ENCODE results near the gene RIMS1. TPM values are rescaled to one million over a fixed set of nuclear protein-coding genes. Genes with fewer than 3 reads are reported as not detected.
A peak's percentile ranks its signal among the peaks of the same experiment; 100 is the strongest.

Gene RIMS1
- total RNA-seq, 4 donors from 2014 or later = 0.10 to 1.4 (median 1.1) TPM; not detected in 1

- in situ Hi-C loops (cut with MboI; ENCODE audit: low sequenced_read_pairs in 4 of 4) = no loop called here
- DNase-seq (no peak), ATAC-seq (no peak)
- H3K9me3 ChIP-seq = no peaks in the 10 kb centered on the region
- no peaks in the 10 kb centered on the region for H3K36me3 ChIP-seq
- intact Hi-C loops (cut with DNase I; ENCODE audit: low total_unique reads) = no loop called here
- H3K4me3 ChIP-seq = peak overlapping the region in 3 of 4 donors; percentile 42 to 54 (median 43)
- TF ChIP-seq, protein P1, sequence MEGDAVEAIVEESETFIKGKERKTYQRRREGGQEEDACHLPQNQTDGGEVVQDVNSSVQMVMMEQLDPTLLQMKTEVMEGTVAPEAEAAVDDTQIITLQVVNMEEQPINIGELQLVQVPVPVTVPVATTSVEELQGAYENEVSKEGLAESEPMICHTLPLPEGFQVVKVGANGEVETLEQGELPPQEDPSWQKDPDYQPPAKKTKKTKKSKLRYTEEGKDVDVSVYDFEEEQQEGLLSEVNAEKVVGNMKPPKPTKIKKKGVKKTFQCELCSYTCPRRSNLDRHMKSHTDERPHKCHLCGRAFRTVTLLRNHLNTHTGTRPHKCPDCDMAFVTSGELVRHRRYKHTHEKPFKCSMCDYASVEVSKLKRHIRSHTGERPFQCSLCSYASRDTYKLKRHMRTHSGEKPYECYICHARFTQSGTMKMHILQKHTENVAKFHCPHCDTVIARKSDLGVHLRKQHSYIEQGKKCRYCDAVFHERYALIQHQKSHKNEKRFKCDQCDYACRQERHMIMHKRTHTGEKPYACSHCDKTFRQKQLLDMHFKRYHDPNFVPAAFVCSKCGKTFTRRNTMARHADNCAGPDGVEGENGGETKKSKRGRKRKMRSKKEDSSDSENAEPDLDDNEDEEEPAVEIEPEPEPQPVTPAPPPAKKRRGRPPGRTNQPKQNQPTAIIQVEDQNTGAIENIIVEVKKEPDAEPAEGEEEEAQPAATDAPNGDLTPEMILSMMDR (IDR thresholded peaks at IDR 0.05 in 4 of 5, conservative IDR thresholded peaks at IDR 0.05 in 1 of 5) = no peak
- TF ChIP-seq POLR2A (IDR thresholded peaks at IDR 0.05) = no peak
- H3K27me3 ChIP-seq = peaks cover 9 to 32% (median 11%) of the 10 kb centered on the region in 3 donors
- H3K27ac ChIP-seq = no peak overlapping the region
- H3K4me1 ChIP-seq = no peaks in the 10 kb centered on the region
Observed at GRCh38 chr6:72182337-72183246, 296.2 kb downstream of the RIMS1 start.

- DNase-seq (no peak), ATAC-seq (no peak)
- TF ChIP-seq POLR2A (IDR thresholded peaks at IDR 0.05) = no peak
- TF ChIP-seq, protein P1 (IDR thresholded peaks at IDR 0.05 in 4 of 5, conservative IDR thresholded peaks at IDR 0.05 in 1 of 5) = no peak
- Histone ChIP-seq H3K4me1 (no peaks in the 10 kb centered on the region), H3K9me3 (no peaks in the 10 kb centered on the region), H3K4me3 (no peak overlapping the region), H3K27ac (no peak overlapping the region), H3K36me3 (no peaks in the 10 kb centered on the region), H3K27me3 (no peaks in the 10 kb centered on the region)
- intact Hi-C loops (cut with DNase I; ENCODE audit: low total_unique reads) (no loop called here), in situ Hi-C loops (cut with MboI; ENCODE audit: low sequenced_read_pairs in 4 of 4) (no loop called here)
Observed at GRCh38 chr6:72203983-72204382, 317.6 kb downstream of the RIMS1 start.

DNA sequence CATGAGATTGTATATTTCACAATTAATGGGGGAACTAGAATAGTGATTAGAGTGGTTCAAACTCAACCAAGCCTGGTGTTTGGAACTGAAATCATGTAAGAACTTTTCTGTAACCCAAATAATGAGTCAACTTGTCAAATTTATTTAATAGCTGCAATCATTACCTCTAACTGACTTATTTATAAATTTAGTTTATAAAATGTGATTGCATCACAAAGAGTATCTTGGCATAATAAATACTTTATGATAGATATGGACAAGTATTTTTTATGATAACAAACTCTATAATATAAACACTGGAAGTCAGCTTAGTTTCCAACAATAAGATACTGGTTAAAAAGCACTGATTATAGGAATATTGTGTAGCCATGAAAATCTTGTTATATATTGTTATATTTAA lies 319.1 kb downstream of the RIMS1 start:
- DNase-seq = no peak
- in situ Hi-C loops (cut with MboI; ENCODE audit: low sequenced_read_pairs in 4 of 4) = no loop called here

GRCh38 chr6:72206606-72207005 lies 320.3 kb downstream of the RIMS1 start:
- TF ChIP-seq, protein P1 (IDR thresholded peaks at IDR 0.05 in 4 of 5, conservative IDR thresholded peaks at IDR 0.05 in 1 of 5) = no peak
- TF ChIP-seq POLR2A (IDR thresholded peaks at IDR 0.05) = no peak
- no peak for DNase-seq
- Histone ChIP-seq H3K4me3 (no peak overlapping the region), H3K4me1 (no peaks in the 10 kb centered on the region), H3K27ac (no peak overlapping the region), H3K9me3 (no peaks in the 10 kb centered on the region), H3K27me3 (no peaks in the 10 kb centered on the region), H3K36me3 (no peaks in the 10 kb centered on the region)
- intact Hi-C loops (cut with DNase I; ENCODE audit: low total_unique reads) (no loop called here), in situ Hi-C loops (cut with MboI; ENCODE audit: low sequenced_read_pairs in 4 of 4) (no loop called here)
- no peak for ATAC-seq

More for the DNA sequence above, 319.1 kb downstream of the RIMS1 start:
- H3K27ac ChIP-seq = no peak overlapping the region
- no peaks in the 10 kb centered on the region for H3K9me3 ChIP-seq
- H3K4me1 ChIP-seq = no peaks in the 10 kb centered on the region
- no peaks in the 10 kb centered on the region for H3K36me3 ChIP-seq
- intact Hi-C loops (cut with DNase I; ENCODE audit: low total_unique reads) = no loop called here
- H3K27me3 ChIP-seq = no peaks in the 10 kb centered on the region
- ATAC-seq = no peak
- H3K4me3 ChIP-seq = no peak overlapping the region
- TF ChIP-seq, protein P1 (IDR thresholded peaks at IDR 0.05 in 4 of 5, conservative IDR thresholded peaks at IDR 0.05 in 1 of 5) = no peak
- TF ChIP-seq POLR2A (IDR thresholded peaks at IDR 0.05) = no peak

All from gastrocnemius medialis (tissue), 4 donors.